Ramos (cell line): Measurements from ENCODE around the gene EHHADH.

ENCODE experiments used
- in situ Hi-C: fragments of 300-500 bp; cut with MboI; formaldehyde crosslinking; loops from one replicate; pipeline ENCODE4 v1.14.3; 2022; ENCODE audit warnings: low sequenced_read_pairs; ENCODE audit not compliant: unreplicated experiment

The EHHADH gene

GRCh38 chr3:185151964-185152409 lies 101.9 kb downstream of the EHHADH start:
- in situ Hi-C loops, result no loop called here

- in situ Hi-C loops, result no loop called here
These were observed 102.5 kb downstream of the EHHADH start for GRCh38 chr3:185151101-185151963.

- in situ Hi-C loops, result no loop called here
These were observed 103.3 kb downstream of the EHHADH start for GRCh38 chr3:185150561-185150960.

- in situ Hi-C loops, result no loop called here
These were observed 104.3 kb downstream of the EHHADH start for GRCh38 chr3:185149591-185149990.

- in situ Hi-C loops, result no loop called here
These were observed 108.3 kb downstream of the EHHADH start for GRCh38 chr3:185145511-185145910.

- in situ Hi-C loops, result no loop called here
These were observed 109.1 kb downstream of the EHHADH start for GRCh38 chr3:185144784-185145183.
